ENCODE measurements around the gene PTMA.

The PTMA gene

DNA sequence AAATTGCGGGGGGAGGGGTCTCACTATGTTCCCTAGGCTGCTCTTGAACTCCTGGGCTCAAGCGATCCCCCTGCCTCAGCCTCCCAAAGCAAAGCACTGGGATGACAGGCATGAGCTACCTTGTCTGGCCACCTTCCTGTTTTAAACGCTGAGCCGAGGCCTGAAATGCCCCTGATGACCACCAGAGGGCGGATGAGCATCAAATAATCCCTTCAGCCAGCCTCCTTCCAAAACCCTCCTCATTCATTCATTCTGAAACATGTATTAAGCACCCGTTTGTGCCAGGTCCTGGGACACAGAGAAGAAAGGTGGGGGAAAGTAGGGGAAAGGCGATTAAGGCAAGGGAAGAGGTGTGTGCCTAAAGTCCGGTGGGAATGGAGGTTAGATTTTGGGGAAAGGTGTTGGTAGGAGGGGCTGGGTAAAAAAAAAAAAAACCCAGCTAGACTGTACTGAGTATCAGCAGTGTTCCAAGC is 30.7 kb upstream of the PTMA start:
- peak; percentile 20 for DNase-seq

DNA sequence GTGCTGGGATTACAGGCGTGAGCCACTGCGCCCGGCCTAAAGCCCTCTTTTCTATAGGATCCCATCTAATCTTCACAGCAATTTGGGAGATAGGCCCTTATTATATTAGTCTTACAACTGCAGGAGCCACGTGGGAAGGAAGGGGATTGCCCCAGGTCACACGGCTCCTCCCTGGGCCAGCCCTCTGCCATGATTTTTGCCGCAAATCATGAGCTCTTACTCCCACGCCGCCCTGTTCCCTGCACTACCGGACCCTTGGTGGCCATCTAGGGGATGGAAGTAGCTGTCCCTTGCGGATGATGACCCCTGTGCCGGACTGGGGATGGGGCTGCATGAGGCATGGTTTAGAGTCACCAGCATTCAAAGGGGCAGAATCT is 28.4 kb upstream of the PTMA start:
- DNase-seq: no peak

DNA sequence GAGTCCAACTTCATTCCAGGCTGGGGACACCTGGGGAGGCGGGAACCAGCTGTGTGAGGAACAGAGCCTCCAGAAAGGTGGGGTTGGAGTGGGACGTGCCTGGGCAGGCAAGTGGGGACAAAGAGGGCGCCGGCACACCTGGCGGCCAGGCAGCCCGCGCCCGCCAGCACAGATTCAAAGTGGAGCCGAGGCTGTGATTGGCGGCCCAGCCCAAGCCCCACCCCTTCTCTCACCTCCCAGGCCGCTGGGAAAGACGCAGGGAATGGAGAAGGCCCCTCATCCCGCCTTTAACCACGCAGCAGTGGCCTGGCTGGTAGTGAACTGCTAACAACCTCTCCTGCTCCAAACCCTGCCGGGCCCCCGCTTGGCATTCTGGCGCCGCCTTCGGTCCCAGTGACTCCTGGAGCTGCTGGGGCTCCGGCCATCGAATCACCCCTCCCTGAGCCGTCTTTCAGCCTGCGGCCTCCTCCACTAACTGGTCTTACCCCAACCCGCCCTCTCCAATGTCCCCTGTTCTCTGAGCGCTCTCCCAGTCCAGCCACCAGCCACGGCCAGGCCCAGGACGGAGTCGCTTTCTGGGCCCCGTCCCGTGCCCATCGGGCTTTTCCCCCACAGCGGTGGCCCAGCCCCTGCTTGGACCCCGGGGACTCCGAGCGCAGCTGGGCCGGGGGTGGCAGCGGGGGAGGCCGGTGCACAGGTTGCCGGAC is 27.9 kb upstream of the PTMA start:
- no peak for DNase-seq

DNA sequence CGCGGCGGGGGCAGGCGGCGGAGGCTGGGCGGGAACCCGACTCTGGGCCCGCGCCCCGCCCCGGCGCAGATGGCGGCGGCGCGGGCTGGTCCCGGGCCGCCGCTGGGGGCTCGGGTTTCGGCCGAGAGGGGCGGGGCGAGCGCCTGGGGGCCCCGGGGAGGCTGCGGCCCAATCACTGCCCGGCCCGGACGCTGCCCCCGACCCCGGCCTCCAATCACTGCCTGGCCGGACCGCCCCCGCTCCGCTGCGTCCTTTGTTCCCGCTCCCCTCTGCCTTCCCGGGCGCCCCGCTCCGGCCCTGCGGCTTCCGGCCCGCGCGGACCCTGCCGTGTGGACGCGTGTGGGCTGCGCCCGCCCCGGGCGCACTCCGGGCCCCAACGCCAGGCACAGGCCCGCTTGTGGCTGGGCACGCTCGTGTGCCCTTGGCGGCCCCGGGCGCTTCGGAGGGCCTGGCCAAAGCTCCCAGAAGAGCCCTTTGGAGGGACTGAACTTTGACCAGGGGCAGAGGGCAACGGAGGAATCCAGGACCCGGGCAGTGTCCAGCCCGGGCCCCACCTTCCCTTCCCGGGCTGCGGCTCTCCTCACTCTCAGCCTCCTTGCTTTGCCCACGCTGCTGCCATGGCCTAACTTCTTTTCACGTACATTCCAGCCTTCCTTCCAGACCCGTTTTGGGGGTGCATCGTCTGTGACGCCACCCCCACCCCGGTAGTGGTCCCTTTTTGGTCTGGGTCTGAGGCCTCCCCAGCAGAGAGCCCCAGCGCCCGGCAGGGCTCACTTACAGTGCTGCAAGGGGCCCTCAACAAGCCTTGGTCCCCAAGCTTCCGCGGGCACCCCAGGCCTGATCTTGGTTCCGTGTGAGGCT is 27.1 kb upstream of the PTMA start:
- DNase-seq: no peak

DNA sequence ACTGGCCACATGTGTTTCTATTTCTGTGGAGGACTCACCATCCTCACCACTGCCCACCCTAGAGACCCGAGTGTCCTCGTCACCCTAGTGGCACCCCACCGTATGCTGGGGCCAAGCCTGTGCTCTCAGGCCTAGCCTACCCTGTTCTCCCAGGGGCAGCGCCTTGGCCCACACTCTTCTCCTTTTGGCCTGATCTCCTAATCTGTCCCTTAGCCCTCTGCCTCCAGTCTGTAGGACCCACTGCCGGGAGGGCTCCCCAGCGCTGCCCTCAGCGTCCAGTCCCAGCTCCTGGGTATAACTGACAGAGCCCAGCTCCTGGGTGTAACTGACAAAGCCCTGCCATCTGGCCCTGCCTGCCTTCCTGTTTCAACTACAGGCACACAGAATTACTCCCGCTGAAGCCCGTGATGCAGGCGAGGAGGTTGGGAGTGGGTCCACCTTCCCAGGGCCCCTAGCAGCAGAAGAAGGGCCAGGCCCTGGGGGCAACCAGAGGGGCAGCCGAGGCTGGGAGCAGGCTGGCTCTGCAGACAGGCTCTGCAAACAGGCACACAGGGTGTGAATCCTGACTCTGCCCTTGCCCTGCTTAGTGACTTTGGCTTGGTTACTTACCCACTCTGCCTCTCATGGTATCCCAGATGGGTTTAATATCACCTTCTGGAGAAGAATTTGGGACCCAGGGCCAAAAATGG is 25.6 kb upstream of the PTMA start:
- no peak for DNase-seq

DNA sequence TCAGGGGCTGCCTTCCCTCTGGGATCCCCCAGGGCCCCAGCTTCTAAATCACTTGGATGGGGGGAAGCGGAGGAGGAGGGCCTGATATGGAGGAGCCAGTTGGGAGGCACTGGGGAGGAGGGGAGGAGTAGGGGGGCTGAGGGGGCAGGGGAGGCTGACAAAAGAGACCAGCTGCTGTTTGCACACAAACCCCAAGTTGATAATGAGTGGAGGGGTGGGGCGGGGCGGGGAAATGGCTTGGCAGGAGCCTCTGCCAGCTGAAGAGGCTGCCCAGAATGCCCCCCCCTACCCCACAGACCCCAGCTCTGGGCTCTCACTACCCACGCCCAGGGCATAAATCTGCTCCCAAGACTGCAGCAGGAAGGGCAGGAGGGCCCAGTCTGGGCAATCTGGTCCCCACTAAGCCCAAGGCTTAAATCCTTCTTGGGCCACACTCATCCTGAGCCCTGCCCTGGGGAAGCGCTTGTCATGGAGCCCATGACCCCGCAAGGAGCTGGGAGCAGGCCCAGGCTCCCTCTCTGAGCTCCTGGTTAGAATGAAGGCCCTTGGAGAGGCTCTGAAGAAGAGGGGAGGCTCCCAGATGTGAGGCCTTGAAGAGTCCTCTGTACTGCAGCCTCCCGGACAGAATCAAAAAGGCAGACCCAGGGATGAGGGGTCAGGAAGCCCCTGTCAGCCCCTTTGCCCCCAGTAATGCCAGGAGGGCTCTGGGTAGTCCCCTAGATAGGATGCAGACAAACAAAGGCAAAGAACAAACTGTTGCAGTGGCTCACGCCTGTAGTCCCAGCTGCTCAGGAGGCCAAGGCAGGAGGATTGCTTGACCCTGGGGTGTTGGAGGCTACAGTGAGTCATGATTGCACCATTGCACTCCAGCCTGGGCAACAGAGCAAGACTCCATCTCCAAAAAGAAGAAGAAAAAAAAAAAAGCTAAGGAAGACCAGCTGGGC is 24.8 kb upstream of the PTMA start:
- DNase-seq: no peak

DNA sequence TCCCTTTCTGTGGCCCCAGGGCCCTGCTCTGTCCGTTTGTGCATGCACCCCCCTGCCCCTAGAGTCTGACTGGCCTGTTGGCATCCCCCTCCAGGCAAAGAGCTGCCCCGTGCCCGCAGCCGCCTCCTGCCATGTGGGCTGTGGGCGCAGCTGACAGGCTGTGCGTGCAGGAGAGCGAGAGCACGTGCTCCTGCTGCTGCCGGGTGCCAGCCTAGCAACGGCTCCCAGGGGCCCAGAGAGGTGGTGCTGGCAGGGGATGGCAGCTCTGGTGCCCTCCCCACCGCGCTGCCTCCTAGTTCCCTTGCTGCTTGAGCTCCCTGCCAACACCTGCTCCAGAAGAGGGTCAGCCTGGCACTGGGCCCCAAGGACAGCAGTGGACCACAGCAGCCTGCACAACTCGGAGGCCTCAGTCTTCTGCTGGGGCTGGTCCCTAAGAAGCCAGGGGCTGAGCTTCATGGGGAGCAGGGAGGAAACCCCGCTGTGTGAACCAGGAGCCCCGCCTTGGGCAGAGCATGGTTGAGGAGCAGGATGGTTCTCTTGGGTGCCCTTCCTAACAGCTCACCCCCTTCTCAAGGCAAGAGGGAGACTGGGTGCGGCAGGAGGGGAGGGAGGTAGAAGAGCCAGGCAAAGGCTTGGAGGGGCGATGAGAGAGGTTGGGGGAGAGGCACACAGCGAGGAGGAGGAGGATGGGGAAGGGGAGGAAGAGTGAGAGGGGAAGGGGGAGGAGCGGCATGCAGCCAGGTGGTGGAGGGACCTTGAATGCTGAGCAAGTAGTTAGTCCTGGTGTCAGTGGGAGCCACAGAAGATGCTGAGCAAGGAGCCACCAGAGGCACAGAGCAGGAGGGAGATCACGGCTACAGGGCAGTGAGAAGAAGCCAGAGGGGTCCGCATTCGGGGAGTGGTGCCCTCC is 23.8 kb upstream of the PTMA start:
- DNase-seq: no peak

DNA sequence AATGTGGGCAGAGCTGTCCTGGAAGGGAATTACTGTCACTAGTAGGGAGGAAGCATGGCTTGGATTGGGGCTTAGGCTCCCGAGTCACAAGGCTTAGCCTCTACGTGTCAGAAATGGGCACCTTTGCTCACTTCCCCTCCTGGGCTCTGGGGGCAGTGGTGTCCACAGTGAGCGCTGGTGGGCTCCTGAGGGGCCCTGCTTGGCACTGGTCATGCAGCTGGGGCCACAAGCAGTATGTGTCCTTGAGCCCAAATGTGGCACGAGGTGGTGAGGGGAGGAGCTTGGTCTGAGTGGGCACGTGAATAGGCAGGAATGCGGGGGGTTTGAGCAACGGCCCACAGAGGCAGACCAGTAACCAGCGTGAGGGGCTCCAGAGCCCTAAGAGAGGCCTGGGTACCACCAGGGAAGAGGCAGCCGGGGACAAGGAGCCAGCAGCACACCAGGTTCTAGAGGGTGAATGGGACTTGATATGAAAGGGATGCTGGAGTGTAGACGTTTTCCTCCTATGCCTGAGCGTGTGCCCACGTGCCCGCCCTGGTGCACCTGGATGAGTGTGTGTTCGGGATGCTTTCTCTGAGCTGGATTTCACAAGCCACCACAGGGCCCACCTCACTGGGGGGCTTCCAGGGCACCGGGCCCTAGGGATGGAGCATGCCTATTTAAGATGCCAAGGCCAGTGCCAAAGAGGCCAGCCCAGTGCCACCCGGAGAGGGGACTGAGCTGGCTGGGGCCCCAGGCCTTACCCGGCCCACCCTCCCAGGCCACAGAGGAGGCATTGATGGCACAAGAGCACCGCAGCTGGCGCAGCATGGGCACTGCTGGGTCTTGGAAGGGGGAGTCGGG is 22.8 kb upstream of the PTMA start:
- DNase-seq: no peak

DNA sequence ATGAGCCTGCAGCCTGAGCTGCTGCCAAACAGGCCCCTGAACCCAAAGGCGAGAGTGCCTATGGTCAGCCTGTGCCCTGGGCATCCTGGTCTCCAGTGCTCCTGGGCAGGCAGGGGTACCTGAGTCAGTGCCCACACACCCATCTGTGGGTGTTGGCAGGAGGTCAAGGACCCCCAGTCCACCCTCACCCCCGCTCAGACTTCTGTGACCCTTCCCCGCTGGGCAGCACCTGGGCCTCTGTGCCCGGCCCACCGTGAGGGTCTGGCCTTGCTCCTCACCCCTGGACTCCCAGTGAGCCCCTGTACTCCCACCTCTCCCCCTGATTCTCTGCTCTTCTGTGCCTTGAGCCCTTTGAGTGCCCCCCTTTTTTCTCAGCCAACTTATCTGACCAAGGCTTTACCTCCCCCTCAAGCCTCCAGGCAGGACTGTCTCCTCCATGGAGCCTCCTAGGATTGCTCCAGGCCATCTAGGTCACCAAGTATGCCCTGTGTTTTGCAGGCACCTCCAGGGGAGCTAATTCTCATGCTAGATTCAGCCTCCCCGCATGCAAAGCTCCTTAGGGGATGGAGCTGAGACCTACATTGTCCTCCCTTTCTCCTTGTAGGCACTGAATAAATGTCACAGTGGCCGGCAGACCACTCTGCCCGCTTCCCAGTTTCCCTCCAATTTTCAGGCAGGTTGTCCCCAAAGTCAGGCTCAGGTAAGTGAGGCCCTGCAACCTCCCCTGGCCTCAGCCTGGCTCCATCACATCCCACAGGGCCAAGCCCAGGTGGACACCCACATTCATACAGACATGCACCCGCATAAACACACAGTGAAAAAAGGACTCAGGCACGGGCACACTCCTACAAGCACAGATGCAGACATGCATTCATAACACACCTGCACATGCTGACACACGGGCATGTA is 21.9 kb upstream of the PTMA start:
- DNase-seq: no peak

DNA sequence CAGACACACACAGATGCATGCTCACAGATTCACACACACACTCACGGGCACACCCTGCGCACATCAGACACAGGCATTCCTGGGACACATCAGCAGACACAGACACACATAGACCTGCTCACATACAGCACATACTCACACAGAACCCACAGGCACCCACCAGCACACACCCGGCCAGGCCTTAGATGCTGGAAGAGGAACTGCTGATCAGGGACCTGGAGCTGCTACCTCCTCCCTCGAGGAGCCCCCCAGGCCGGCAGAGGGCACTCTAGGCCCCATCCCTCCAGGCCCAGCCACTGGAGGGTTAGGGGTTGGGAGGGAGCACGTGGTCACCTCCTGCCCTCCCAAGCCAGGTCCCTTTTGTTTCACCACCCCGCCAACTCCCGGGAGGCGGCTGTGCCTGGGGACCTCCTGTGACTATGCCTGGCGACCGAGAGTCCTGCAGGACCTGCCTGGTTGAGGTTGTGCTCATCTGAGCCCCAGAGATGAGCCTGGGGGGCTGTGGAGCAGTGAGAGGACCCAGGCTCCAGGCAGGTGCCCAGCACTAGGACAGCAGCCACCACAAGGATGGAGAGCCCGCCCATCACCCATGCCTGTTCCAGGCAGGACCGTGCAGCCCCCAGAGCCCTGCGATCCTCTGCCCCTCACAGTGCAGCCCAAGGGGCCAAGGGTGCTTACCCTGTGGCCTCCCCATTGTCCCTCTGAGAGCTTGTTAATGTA is 21.0 kb upstream of the PTMA start:
- no peak for DNase-seq

DNA sequence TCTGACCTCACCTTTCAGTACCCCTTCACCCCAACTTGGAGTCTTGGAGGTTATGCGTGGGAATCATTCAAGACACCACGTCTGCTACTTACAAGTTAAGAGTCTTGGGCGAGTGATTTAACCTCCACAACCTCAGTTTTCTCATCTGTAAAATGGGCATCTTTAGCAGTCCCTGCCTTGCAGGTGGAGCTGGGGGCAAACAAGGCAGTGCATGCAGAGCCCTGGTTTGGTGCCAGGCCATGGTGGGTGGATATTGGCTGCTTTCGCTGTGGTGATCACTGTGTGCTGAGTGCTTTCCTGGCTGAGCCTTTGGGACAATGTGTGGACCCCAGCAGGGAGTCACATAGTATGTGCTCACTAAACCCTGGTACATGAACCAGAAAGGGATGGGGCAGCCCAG is 20.4 kb upstream of the PTMA start:
- no peak for DNase-seq

DNA sequence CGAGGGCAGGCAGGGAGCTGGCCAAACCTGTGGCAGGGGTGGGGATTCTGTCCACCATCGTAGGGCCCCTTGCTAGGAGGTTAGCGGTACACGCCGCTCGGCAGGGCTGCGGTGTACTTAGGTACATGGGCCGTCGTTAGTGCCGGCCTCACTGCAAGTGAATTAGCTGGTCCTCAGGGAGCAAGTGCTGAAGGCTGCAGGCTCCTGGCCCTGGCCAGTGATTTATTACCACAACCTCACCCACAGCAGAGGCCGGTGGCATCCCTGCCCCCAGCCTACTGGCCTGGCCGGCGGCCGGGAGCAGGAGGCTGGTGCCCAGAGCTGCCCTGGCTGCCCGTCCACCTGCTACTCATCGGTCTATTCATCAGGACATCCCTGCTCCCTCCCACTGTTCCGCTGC is 19.6 kb upstream of the PTMA start:
- DNase-seq: no peak

DNA sequence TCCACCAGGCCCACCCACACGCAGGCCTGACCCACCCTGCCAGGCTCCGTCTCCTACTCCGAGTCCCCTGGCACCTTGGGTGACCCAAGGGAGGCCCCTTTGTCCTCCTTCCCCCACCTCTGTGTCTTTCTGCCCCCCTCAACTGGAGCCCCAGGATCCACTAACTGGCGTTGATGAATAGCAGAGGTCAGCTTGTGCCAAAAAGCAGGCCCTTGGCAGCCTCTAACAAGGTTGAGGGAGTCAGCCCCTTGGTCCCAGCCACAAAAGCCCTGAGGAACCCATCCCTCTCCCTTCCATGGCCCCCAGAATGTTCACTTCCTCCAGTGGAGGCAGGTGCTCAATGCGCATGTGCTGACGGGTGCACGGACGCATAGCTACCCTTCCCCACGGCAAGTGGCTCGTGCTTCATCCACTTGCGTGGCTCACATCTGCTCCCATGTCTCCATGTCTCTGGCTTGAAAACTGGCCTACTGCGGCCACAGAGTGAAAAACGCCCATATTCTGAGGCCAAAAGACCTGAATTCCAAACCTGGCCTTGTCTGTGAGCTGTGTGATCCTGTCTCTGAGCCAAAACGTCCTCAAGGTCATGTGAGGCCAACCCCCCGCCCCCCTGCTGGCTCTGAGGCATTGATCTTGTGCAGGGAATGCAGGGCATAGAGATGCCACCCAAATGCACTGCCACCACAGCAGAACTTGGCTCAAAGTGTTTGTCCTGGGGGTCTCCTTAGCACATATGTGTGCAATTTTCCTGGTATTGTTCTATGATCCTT is 19.0 kb upstream of the PTMA start:
- no peak for DNase-seq

DNA sequence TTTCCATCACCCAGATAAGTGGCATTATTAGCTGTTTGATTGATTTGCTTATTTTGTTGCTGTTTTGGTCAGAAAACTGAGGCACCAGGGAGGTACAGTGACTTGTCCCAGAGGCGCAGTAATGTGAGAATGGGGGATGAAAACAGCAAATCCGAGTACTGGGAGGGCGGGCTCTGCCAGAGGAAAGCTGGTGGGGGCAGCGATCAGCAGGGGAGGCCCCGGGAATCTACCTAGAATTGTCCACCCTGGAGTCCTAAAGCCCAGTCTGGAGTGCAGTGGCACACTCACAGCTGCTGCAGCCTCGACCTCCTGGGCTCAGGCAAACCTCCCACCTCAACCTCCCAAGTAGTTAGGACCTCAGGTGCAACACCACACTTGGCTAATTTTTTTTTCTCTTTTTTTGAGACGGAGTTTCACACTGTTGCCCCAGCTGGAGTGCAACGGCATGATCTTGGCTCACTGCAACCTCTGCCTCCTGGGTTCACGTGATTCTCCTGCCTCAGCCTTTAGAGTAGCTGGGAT is 17.0 kb upstream of the PTMA start:
- DNase-seq: no peak

DNA sequence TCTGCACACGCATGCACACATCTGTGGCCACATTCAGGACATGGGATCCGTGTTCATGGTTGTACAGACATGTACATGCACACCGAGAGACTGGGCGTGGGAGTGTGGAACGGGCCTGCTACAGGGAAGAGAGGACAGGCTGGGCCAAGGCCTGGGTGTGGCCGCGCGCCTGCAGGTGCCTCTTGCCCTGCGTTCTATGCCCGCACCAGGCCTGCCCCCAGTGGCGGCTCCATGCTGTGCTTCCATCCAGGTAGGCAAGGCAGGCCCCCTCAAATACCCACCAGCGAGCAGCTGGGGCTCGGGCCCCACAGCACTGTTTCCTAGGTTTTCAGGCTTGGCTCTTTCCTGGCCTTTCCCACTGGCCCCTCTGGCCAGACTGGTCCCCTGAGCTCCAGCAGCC is 15.5 kb upstream of the PTMA start:
- DNase-seq: no peak

DNA sequence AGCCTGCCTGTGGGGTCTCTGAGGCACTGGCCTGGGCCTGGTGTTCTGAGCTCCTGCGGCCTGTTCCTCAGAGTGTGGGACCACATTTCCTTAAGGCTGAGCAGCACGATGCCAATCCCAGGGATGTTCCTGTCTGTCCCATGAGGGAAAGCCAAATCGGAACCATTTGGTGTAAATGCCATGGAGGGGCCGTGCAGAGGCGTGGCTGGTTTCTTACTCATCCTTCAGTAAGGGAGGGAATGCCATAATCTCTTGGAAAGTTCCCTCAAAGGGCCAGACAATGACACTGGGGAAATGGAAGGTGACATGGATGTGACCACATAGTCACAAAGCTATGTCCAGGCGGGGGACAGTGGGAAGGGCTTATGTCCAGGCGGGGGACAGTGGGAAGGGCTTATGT is 14.4 kb upstream of the PTMA start:
- no peak for DNase-seq

DNA sequence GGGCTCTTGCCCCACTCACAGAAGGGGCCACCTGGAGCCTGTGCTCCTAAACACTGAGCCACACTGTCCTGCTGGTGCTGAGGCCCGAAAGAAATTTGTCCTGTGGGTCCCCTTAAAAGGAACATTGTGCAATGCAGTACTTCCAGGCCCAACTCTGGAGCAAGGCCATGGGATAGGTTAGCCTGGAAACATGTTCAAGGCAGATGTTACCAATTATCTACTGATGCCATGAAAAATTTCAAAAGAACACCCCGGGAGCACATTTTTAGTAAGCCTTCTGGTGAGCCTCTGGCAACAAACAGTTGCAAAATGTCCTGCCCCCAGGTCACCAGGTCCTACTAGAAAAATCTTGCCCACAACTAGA is 12.3 kb upstream of the PTMA start:
- no peak for DNase-seq

DNA sequence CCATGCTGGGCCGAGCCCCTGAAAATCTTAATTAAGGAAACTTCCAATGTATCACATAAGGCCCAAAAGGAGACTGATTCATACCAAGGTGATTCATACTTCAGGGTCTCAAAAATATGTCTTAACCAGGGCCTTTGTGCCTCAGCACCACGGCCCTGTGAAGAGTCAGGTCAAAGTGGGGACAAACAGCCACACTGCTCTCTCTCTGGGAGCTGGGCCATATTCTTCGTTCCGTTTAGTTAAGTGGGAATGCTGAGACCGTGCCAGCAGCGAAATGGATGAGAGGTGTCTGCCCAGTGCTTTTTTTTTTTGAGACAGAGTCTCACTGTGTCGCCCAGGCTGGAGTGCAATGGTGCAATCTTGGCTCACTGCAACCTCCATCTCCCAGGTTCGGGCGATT is 9.3 kb upstream of the PTMA start:
- DNase-seq: no peak

All from SIG-M5 (cell line).